Gastrocnemius medialis (tissue), 4 donors: Measurements from ENCODE around the gene AGTPBP1. TPM values are rescaled to one million over a fixed set of nuclear protein-coding genes. Genes with fewer than 3 reads are reported as not detected.

Source experiments
- ATAC-seq, 2 donors: fragments of 150-250 bp; one replicate each; pipeline ENCODE4 v1.9.1; 2016
- DNase-seq, 2 donors: peaks; one replicate each; pipeline ENCODE4 v3.0.0-alpha.2; 2019
- H3K27ac ChIP-seq, 4 donors: fragments of 200-600 bp; sonication (generic); 1 replicate in 1 of 4; 2 replicates in 3 of 4; pipeline ENCODE4 v1.5.1; 2016 to 2018; ENCODE audit warnings: mild to moderate bottlenecking in 2 of 4, moderate library complexity in 1 of 4
- H3K27me3 ChIP-seq, 3 donors: fragments of 200-600 bp; sonication (generic) in 2 of 3; 1 replicate in 1 of 3; 2 replicates in 2 of 3; pipeline versions ENCODE4 v1.5.1 to v1.6.0; 2016 to 2019; ENCODE audit warnings: mild to moderate bottlenecking in 1 of 3, moderate library complexity in 1 of 3
- H3K36me3 ChIP-seq, 2 donors: fragments of 200-600 bp; sonication (generic) in 1 of 2; one replicate each; pipeline ENCODE4 v1.5.1; 2017 to 2018
- H3K4me1 ChIP-seq, 2 donors: fragments of 200-600 bp; sonication (generic) in 1 of 2; one replicate each; pipeline ENCODE4 v1.5.1; 2016 to 2017; ENCODE audit warnings: mild to moderate bottlenecking in 2 of 2
- H3K4me3 ChIP-seq, 4 donors: fragments of 200-600 bp; sonication (generic) in 3 of 4; 1 replicate in 1 of 4; 2 replicates in 3 of 4; pipeline ENCODE4 v1.5.1; 2016 to 2019; ENCODE audit warnings: mild to moderate bottlenecking in 2 of 4
- H3K9me3 ChIP-seq, 3 donors: fragments of 200-600 bp; sonication (generic) in 2 of 3; 1 replicate in 1 of 3; 2 replicates in 2 of 3; pipeline ENCODE4 v1.5.1; 2016 to 2019
- CTCF ChIP-seq, 5 experiments: fragments of 450-650 bp in 3 of 5; fragments of 200-600 bp in 2 of 5; sonication (generic) in 2 of 5; IDR thresholded peaks in 4 of 5; conservative IDR thresholded peaks in 1 of 5; 1 replicate in 4 of 5; 2 replicates in 1 of 5; pipeline ENCODE4 v1.5.1; 2016 to 2019; ENCODE audit warnings: antibody characterized with exemption in 5 of 5, mild to moderate bottlenecking in 3 of 5, moderate library complexity in 3 of 5
- POLR2A ChIP-seq, 2 donors: fragments of 450-650 bp; IDR thresholded peaks; one replicate each; pipeline ENCODE4 v1.6.1; 2017; ENCODE audit warnings: antibody characterized with exemption in 2 of 2, mild to moderate bottlenecking in 2 of 2, moderate library complexity in 2 of 2
- in situ Hi-C, 4 donors: fragments of 200-750 bp; cut with MboI; loops; one replicate each; pipeline versions ENCODE4 v1.15.0 to v1.8.0; 2017; ENCODE audit warnings: low sequenced_read_pairs in 4 of 4
- intact Hi-C: fragments of 100-400 bp; cut with DNase I; formaldehyde crosslinking; loops from one replicate; pipeline ENCODE4 v1.15.1; 2023; ENCODE audit warnings: low total_unique reads
- total RNA-seq, 4 donors: library from RNA; depleted of rRNA; stranded (reverse); fragments of >200 nt; gene quantifications; one replicate each; pipeline versions ENCODE4 v1.1.0 to v1.2.3, GENCODE V29; 2016

Gene AGTPBP1
- total RNA-seq, 4 donors from 2014 or later = 24.4 to 39.7 (median 31.8) TPM

DNA sequence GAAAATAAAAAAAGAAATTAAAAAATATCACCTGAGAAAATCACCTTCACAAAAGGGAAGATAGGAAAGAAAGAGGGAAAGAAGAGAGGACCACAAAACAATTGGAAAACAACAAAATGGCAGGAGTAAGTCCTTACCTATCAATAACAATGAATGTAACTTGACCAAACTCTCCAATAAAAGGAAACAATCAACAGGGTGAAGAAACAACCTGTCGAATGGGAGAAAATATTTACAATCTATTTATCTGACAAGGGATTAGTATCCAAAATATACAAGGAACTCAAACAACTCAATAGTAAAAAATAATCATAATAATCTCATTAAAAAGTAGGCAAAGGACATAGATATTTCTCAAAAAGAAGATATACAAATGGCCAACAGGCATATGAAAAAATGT is 135.8 kb downstream of the AGTPBP1 start:
- TF ChIP-seq POLR2A (IDR thresholded peaks at IDR 0.05) (no peak), CTCF (IDR thresholded peaks at IDR 0.05 in 4 of 5, conservative IDR thresholded peaks at IDR 0.05 in 1 of 5) (no peak)
- H3K27me3 ChIP-seq = no peaks in the 10 kb centered on the region
- no peaks in the 10 kb centered on the region for H3K36me3 ChIP-seq
- in situ Hi-C loops = loop anchor here (10.0 to 25.0 kb wide), 3 partner anchors 1201 to 1219 kb away; no protein-coding TSS in a partner anchor
- H3K9me3 ChIP-seq = no peaks in the 10 kb centered on the region
- ATAC-seq = no peak
- H3K4me1 ChIP-seq = peaks cover 0 to 3% of the 10 kb centered on the region in 2 donors
- DNase-seq = no peak
- no peak overlapping the region for H3K4me3 ChIP-seq
- intact Hi-C loops = no loop called here
- no peak overlapping the region for H3K27ac ChIP-seq

GRCh38 chr9:85603936-85604335 is 137.8 kb downstream of the AGTPBP1 start:
- H3K36me3 ChIP-seq = no peaks in the 10 kb centered on the region
- no peak overlapping the region for H3K4me3 ChIP-seq
- ATAC-seq = no peak
- H3K4me1 ChIP-seq = peaks cover 0 to 11% of the 10 kb centered on the region in 2 donors
- no peaks in the 10 kb centered on the region for H3K9me3 ChIP-seq
- no peak for DNase-seq
- no peak overlapping the region for H3K27ac ChIP-seq
- no peaks in the 10 kb centered on the region for H3K27me3 ChIP-seq
- in situ Hi-C loops = loop anchor here (10.0 to 25.0 kb wide), 3 partner anchors 1199 to 1217 kb away; no protein-coding TSS in a partner anchor
- intact Hi-C loops = no loop called here
- TF ChIP-seq POLR2A (IDR thresholded peaks at IDR 0.05) = no peak
- no peak for TF ChIP-seq CTCF (IDR thresholded peaks at IDR 0.05 in 4 of 5, conservative IDR thresholded peaks at IDR 0.05 in 1 of 5)

DNA sequence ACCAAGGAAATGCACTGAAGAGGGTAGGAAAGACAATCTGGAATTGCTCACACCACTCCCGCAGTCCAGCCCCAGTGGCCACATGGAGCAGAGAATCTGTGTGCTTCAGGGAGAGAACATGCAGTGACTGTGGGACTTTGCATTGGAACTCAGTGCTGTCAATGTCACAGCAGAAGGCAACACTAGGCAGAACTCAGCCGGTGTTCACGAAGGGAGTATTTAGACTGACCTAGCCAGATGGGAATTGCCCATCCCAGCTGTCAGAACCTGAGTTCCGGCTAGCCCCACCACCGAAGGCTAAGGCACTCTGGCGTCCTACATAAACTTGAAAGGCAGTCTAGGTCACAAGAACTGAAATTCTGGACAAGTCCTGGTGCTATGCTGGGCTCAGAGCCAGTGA is 139.0 kb downstream of the AGTPBP1 start:
- no peak overlapping the region for H3K27ac ChIP-seq
- H3K27me3 ChIP-seq = no peaks in the 10 kb centered on the region
- ATAC-seq = no peak
- in situ Hi-C loops = loop anchor here (10.0 to 25.0 kb wide), 3 partner anchors 1198 to 1215 kb away; no protein-coding TSS in a partner anchor
- peaks cover 0 to 11% of the 10 kb centered on the region in 2 donors for H3K4me1 ChIP-seq
- H3K9me3 ChIP-seq = no peaks in the 10 kb centered on the region
- DNase-seq = no peak
- H3K36me3 ChIP-seq = no peaks in the 10 kb centered on the region
- intact Hi-C loops = no loop called here
- H3K4me3 ChIP-seq = no peak overlapping the region
- no peak for TF ChIP-seq POLR2A (IDR thresholded peaks at IDR 0.05)

DNA sequence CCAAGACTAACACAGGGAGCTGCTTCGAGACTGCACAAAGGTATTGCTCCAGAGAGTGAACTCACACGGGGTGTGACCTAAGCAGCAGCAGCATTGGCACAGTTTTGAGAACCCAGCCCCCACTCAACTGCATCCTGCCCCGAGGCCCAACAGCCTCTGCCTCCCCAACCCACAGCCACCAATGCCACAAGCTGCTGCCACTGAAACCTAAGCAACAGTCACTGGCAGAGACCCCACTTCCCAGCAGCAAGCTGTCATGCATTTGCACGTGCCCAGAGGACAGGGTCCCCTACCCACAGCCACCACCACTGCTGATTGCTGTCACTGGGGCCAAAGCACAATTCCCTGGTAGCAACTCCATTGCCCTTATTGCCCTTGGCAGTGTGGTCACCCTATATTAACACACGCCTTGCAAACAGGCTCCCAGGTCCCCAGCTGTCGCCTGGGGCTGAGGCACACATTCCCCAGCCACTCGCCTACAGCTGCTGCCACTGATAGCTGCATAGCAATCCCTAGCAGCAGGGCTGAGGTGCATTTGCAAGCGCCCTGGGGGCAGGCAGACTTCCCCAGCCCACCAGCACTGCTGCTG is 141.0 kb downstream of the AGTPBP1 start:
- Histone ChIP-seq H3K4me3 (no peak overlapping the region), H3K9me3 (no peaks in the 10 kb centered on the region), H3K4me1 (peaks cover 0 to 11% of the 10 kb centered on the region in 2 donors), H3K27ac (no peak overlapping the region), H3K36me3 (no peaks in the 10 kb centered on the region), H3K27me3 (no peaks in the 10 kb centered on the region)
- in situ Hi-C loops (loop anchor here (10.0 to 25.0 kb wide), 3 partner anchors 1196 to 1213 kb away; no protein-coding TSS in a partner anchor), intact Hi-C loops (no loop called here)
- ATAC-seq = peak in 1 of 2 donors; percentile 61
- peak in 1 of 2 donors; percentile 25 for DNase-seq
- TF ChIP-seq POLR2A (IDR thresholded peaks at IDR 0.05) = no peak
- TF ChIP-seq CTCF (IDR thresholded peaks at IDR 0.05 in 4 of 5, conservative IDR thresholded peaks at IDR 0.05 in 1 of 5) = no peak

DNA sequence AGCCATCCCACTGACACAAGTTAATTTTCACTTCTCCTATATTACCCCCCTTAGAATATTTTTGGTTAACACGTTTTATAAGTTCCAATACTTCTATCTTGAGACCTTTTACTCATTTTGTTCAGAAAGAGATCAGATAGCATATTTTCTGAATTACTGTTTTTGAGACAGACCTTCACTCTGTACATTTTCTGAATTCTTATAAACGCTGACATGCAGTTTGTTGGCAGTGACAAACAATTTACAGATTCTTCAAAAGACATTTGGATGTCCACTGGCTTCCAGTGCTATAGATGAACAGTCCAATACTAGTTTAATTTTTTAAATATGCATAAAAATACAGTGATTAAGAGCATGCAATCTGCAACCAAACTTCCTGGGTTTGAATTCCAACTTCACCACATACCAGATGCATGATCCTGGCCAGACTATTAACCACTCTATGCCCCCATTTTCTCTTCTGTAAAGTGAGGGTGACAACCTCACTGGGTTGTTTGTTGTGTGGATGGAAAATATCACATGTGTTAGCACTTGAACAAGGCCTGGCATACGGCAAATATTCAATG is 142.1 kb downstream of the AGTPBP1 start:
- Histone ChIP-seq H3K36me3 (no peaks in the 10 kb centered on the region), H3K9me3 (no peaks in the 10 kb centered on the region), H3K27ac (no peak overlapping the region), H3K4me3 (no peak overlapping the region), H3K4me1 (peaks cover 0 to 11% of the 10 kb centered on the region in 2 donors), H3K27me3 (no peaks in the 10 kb centered on the region)
- TF ChIP-seq POLR2A (IDR thresholded peaks at IDR 0.05) (no peak), CTCF (IDR thresholded peaks at IDR 0.05 in 4 of 5, conservative IDR thresholded peaks at IDR 0.05 in 1 of 5) (no peak)
- intact Hi-C loops = no loop called here
- in situ Hi-C loops = loop anchor here (10.0 to 25.0 kb wide), 3 partner anchors 1195 to 1212 kb away; no protein-coding TSS in a partner anchor
- no peak for DNase-seq
- ATAC-seq = no peak
